ENCODE measurements around the gene OR2D3.
"Not testable (repeated sequence)": the region's sequence is repeated elsewhere in the genome, so short reads cannot be mapped to it uniquely, and the experiment has no call there.

The OR2D3 gene

DNA sequence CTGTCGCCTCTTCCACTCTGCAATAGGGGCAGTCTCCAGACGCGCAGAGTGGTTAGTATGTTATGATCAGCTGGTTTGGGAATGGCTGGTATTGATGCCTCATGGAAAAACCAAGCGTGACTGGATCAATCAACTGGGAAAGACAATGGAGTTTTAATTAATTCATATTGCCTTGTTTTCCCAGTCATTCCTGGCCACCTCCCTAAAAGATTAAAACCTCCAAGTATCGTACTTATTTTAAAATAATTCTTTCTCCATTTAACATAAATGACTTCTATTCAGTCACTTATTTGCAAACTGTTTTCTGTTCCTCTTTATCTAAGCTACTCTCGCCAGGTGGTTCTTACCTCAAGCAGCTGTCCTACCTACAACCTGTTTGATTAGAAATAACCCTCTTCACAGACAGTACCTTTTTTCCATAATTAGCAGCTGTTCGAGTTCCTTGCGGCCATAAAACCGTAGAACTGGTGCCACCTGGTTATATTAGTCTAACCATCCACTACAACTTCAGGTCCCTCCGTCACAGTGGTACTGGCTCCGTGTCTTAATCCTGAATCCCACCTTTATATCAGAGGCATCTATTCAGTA lies 6.3 kb downstream of the OR2D3 start:
- no peak for DNase-seq (ENCODE audit: low read depth in 1 of 2, low spot score in 1 of 2)

DNA sequence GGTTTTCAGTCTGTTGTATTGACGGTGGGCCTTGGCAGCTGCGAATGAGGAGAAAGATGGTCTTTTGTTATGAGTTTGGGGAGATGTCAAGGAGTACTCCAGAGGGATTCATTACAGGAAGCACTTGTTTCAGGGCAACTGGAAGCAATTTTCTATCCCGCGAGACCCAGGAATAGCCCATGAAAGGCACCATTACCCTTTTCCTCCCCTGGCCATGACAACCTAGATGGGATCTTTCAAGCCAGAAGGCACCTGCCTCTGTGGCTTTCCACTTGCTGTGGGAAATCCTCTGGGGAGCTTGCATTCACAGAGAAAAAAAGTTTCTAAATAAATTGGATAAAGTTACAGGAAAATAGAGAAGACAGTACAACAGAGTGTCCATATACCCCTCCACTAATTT lies 8.1 kb downstream of the OR2D3 start:
- DNase-seq (ENCODE audit: low read depth in 1 of 2, low spot score in 1 of 2): no peak

DNA sequence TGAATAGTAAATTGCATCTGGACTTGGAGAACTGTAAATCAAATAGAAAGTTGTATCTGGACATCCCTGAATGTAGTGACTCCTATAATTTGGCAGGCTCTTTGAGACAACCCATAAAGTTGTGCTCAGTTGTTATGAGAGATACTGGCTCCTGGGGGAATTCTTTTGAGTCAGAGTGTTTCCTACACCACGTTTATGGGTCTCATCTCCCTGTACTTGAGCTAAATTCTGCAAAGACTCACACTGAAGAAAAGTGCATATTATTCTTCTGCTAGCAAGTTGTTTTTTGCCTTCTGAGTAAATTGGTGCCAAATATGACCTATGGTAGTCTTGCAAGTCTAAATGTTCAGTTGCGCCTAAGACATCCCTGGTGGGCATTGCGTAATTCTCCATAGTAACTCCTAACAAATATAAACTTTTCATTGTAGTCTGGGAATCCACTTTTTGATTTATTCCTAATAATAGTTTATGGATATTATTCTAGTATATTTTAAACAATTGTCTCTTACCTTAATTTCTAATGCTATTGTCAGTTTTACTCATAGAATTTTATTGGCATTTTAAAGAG lies 10.4 kb downstream of the OR2D3 start:
- no peak for DNase-seq (ENCODE audit: low read depth in 1 of 2, low spot score in 1 of 2)

DNA sequence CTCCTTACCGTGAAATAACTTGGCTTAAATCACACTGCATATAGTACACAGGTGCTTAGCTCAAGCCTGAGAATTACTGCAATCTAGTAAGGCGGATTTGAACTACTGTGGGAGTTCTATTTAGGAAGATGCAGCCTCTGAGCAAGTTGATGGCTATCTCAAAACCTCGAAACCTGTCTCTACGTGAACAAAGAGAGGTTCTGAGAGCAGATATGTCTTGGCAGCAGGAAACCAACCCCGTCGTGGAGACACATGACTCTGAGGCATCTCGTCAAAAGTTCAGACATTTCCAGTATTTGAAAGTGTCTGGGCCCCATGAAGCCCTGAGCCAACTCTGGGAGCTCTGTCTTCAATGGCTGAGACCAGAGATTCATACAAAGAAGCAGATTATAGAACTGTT lies 11.3 kb downstream of the OR2D3 start:
- no peak for DNase-seq (ENCODE audit: low read depth in 1 of 2, low spot score in 1 of 2)

DNA sequence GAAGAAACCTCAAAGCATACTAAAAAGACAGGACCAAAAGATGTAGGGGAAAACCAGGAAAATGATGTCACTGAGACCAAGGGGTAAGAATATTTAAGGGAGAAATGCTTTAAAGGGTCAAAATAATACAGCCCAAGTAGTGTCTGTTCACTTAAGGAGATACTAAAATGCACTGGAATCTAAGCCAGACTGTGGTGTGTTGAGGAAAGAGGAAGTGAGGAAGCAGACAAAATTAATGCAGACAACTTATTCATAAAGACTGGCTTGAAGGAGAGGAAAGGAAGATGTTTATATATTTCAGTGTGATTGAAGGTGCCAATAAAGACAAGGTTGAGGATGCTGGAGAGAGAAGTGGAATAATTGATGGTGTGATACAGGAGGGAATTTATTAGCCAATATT lies 21.2 kb downstream of the OR2D3 start:
- DNase-seq (ENCODE audit: low read depth in 1 of 2, low spot score in 1 of 2): no peak

DNA sequence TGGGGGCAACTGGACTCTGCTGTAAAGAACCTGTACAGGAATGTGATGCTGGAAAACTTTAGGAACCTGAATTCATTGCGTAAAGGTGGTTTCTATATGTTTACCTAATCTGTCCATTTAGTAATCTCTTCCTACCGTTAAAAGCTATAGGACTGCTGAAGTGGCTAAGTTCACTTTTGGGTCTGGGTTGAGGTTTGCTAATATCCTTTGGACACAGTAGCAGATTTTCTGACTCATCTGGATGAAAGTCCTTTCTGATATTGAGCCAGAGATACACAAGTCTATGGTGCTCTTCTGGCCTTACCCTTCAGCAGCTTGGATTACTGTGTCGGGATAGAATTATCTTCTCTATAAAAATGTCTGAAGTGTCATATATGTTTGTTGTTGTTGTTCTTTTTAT lies 22.3 kb downstream of the OR2D3 start:
- no peak for DNase-seq (ENCODE audit: low read depth in 1 of 2, low spot score in 1 of 2)

DNA sequence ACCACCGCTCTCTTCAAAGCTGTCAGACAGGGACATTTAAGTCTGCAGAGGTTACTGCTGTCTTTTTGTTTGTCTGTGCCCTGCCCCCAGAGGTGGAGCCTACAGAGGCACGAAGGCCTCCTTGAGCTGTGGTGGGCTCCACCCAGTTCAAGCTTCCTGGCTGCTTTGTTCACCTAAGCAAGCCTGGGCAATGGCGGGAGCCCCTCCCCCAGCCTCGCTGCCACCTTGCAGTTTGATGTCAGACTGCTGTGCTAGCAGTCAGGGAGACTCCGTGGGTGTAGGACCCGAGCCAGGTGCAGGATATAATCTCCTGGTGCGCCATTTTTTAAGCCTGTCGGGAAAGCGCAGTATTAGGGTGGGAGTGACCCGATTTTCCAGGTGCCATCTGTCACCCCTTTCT lies 33.4 kb downstream of the OR2D3 start:
- not testable (repeated sequence) for DNase-seq (ENCODE audit: low read depth in 1 of 2, low spot score in 1 of 2)

DNA sequence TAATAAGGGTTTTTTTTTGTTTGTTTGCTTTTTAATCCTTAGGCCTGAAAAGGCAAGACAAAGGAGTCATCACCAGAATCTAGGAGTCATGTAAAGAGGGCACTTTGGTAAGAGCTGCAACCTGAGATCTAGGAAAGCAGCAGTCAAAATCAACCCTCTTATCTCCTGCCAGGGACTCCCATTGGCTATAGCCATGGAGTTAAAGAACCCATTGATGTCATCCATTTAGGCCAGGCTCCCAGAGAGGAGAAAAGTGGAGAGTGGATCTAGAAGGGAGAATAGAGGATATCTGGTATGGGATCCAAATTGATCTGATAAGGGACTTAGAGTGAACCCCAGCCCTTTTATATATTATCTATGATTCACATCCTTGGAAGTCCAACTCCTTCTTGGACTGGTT lies 41.3 kb downstream of the OR2D3 start:
- no peak for DNase-seq (ENCODE audit: low read depth in 1 of 2, low spot score in 1 of 2)

DNA sequence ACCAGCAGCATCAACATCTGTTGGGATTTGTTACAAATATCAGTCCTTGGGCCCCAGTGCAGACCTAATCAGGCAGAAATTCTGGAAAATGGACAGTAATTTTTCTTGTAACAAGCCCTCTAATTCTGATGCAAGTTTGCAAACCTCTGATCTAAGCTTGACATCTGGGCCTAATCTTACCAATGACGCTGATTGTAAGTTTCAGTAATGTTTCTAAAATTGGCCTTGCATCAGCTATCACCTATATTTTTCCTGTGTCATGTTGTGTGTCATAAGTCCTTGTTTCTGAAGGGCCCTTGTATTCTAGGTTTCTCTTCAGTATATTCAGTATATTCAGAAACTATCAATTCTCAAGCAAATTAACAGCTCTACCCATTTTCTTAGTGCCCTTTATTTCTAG lies 41.9 kb downstream of the OR2D3 start:
- no peak for DNase-seq (ENCODE audit: low read depth in 1 of 2, low spot score in 1 of 2)

DNA sequence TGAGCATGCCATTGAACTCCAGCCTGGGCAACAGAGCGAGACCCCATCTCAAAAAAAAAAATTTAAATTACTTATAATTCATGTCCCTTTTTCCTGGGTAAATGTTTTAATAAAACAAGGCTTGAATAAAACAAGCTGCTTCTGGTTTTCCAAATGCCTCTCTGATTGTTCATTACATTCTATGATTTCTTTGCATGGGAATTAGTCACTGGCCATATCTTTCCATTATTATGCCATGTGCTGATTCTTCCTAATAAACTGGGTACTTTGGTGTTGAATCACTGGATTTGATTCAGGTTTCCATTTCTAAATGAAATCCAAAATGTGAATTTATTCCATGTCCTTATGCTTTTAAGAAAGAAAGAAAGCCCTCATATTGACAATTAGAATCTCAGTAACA lies 48.0 kb downstream of the OR2D3 start:
- DNase-seq (ENCODE audit: low read depth in 1 of 2, low spot score in 1 of 2): no peak

DNA sequence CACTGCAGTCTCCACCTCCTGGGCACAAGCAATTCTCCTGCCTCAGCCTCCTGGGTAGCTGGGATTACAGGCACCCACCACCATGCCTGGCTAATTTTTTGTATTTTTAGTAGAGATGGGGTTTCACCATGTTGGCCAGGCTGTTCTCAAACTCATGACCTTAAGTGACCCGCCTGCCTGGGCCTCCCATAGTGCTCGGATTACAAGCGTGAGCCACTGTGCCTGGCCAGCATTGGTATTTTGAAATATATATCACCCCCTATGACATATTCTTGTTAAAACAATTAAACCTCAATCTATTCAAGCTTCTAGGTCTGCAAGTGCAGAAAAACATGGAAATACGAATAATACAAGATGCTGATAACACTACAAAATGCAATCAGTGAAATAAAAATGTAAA lies 49.1 kb downstream of the OR2D3 start:
- DNase-seq (ENCODE audit: low read depth in 1 of 2, low spot score in 1 of 2): not testable (repeated sequence)

Measured in activated T-helper 1 cell treated with anti-CD3 and anti-CD28 coated beads, Interleukin-2, amount 50 U/mL, for 16 hours (primary cell).